NCI-H2081 treated with DMSO at 0.1 percent for 48 hours (cell line): ENCODE results near the gene OR51E1.

Experiments
- DNase-seq: peaks from one replicate; lab custom pipeline; 2025; lab: John Stamatoyannopoulos, UW

OR51E1 gene, protein sequence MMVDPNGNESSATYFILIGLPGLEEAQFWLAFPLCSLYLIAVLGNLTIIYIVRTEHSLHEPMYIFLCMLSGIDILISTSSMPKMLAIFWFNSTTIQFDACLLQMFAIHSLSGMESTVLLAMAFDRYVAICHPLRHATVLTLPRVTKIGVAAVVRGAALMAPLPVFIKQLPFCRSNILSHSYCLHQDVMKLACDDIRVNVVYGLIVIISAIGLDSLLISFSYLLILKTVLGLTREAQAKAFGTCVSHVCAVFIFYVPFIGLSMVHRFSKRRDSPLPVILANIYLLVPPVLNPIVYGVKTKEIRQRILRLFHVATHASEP

DNA sequence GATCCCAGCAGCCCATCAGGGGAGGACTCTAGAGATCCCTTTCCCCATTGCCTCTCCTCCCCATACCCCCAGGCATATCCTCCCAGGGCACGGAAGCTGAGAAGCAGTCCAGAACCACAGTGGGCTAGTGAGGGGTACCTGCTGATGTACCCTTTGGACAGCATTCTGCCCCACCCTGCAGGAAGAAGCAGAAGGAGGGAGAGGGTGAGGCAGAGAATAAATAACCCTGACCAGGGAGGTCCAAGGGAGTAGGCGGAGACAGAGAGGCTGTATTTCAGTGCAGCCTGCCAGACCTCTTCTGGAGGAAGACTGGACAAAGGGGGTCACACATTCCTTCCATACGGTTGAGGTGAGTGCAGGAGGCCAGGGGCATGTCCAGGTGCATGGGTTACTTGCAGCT is at the start of gene OR51E1:
OR51E1 (plus strand) TSS at position 301 of the 400 bp plus-strand sequence. CDS start 8,545 bp downstream, outside the sequence.
- DNase-seq, result no peak

DNA sequence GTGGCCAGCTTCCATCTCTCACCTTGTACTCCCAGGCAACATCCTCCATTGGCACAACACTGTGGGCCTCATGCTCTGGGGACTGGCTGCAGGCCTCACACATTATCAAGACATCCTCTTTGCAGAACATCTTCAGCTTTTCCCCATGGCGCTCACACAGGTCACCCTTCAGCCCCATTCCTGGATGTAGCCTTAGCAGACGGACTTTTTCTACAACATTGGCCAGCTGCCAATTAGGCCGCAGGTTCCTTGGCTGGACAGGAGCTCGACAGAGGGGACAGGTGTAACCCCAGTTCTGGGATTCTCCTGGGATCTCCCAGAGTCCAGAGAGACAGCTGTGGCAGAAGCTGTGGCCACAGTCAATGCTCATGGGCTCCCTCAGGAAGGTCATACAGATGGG is 38.7 kb upstream of the OR51E1 start:
- DNase-seq, result no peak

DNA sequence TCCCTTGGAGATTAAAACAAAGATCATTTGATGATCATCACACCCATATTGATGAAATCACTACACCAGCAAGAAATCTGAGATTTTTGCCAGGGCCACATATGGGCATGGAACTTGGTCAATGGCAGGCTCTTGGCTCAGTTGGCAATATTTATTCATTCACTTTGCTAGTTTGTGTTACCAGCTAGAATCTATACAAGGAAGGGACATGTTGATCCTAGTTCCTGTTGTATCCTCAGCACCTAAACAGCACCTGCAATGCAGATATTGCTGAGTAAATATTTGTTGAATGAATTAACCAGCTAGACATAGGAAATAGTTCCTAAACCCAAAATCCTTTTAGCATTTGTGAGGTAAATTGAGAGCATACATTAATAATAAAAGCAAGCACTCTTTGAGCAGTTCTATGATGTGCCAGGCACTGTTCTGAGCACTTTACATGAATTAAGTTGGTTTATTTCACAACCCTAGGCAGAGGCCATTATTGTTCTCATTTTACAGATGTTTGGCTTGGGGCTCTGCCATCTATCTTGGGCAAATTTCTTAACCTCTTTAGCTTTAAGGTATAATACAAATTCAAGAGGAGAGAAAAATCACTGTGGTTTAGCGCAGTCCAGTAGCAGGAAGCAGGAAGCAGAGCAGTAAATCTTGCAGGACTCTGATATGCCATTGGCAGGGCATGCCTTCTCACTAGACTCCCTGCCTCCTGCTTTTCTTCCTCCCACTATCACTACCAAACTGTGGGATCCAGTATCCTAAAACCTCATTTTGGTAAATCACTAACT is 37.4 kb upstream of the OR51E1 start:
- DNase-seq, result no peak

DNA sequence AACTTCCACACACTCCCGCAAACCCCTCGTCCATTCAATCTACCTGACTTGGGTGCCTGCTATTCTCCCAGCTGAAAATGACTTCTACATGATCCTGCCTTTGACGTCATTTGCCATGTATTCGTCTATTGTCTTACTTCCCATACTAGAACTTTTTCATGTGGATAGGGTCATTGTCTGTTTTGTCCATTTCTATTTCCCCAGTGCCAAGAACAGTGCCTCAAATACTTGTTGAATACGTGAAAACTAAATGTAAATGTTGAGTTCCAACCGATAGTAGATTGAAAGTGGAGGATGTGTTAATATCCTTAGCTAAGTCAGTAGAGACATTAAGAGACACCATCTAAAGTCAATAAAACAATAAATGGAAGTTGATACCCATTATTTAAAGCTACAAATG is 36.7 kb upstream of the OR51E1 start:
- DNase-seq, result no peak

DNA sequence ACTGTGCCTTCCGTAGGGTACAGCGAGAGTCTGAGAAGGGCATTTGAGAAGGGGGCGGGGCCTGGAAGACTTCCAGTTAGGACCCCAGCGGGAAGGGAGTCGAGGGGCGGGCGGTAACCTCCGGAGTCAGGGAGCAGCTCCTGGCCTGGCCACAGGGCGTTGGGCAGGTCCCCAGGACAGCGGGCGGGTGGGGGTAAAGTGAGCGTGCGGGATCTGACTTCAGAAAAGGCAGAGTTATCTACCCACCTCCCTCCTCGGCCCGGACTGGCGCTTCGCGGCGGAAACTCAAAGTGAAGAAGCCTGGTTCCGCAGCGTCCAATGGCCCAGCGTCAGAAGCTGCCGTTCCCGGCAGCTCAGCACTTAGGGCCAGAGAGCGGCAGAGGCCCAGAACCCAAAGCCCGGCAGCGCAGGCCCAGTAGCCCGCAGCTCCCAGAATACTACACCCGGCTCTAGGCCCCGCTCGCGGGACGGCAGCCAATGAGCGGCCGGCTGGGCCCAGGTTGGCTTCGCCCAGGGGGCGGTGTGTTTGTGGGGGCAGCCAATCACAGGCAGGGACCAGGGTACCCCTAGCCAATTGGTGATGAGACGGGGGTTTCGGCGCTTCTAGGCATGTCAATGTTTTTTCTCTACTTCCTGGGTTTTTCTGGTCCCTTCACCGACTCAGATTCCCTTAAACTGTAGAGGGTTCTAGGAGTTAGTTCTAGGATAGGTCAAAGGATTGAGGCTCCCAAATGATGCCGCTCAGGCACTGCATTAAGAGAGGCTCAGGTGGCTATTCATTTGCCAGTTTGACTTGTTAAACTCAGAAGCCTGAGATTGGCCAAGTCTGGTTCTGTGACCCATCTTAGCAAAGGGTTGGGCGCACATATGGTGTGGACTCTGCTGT is 35.8 kb upstream of the OR51E1 start, which contains the start of gene TRIM68:
TRIM68 (minus strand) TSS at position 451 of the 886 bp plus-strand sequence. CDS start 2,727 bp downstream, outside the sequence.
- peak; percentile 74 for DNase-seq

DNA sequence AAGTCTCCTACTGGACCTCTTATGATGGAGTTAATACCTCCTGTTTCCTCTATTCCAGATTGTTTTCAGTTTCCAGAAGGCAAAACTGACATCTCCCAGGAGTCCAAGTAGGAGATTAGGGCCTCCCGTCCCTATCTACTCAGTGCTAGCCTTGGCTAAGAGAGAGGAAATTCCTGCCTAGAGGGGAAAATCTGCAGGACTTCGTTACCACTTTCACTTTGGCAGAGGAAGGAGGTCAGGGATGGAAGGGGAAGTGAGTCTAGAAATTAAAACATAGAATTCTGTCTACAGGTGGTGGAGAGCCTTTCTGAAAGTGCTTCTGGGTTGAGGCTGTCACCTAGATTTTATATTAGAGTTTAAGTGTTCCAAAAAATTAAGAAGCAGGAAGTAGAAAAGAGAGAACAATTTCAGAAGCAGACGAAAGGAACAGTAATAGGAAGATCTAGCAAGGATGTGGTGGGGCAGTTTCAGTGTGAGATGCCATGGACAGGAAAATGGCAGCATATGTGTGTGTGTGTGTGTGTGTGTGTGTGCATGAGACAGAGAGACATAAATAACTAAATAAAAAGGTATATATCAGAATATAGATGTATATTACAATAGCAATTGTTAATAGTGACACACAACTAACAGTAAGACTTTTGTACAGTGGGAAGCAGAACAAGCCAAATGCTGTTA is 33.4 kb upstream of the OR51E1 start:
- no peak for DNase-seq

DNA sequence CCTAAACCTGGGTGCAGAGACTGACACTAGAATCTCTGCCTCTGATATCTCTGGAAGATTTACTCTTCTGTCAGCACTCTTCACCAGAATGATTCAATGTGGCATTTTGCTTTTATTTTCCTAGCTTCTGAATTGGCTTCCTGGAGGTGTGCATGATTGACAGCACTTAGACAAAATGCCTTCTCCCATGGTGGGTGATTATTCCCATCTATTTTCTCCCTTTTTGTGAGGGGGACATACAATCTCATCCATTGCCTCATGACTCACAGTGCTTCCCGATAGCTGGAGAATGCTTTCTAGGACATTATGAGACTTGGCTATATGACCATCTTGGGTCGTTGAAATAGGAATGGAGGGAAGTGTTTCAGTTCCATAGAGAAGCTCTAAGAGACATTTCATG is 31.8 kb upstream of the OR51E1 start:
- no peak for DNase-seq

DNA sequence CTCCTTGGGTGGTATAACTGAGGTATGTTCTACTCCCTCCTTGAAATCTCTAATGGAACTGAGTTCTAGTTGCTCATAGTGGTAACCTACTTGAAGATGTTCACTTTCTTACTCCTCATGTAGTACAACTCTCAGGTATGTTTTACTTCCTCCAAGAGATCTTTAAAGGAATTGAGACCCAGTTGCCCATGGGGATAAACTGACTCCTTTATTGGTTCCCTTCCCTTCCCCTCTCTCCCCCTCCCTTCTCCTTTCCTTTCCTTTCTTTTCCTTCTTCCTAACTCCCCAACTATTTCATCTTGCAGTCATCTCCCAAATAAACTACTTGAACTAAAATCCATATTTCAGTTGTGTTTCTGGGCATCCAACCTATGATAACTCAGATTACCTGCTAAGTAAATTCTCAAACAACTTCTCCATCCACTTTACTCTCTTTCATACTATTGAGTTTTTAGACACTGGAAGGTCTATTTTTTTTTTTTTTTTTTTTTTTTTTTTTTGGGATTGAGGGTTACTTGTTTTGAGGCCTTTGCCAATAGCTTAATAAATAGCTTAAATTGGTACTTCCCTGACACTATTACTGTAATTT is 27.8 kb upstream of the OR51E1 start:
- no peak for DNase-seq

DNA sequence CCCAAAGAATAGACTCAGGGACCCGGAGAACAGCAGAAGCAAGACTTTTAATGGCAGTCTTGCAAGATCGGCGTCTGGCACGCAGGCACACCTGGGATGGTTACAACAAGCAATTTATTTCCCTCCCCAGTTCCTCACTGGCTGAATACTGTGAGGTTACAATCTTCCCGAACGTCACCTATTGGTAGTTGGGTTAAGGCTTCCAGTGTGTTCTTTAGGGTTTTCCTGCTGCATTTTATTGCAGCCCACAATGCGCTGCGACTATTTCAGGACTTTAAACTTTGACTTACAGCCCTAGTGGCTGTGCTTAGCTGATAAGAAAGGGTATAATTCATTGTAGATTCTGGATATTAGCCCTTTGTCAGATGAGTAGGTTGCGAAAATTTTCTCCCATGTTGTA is 24.3 kb upstream of the OR51E1 start:
- DNase-seq, result no peak

DNA sequence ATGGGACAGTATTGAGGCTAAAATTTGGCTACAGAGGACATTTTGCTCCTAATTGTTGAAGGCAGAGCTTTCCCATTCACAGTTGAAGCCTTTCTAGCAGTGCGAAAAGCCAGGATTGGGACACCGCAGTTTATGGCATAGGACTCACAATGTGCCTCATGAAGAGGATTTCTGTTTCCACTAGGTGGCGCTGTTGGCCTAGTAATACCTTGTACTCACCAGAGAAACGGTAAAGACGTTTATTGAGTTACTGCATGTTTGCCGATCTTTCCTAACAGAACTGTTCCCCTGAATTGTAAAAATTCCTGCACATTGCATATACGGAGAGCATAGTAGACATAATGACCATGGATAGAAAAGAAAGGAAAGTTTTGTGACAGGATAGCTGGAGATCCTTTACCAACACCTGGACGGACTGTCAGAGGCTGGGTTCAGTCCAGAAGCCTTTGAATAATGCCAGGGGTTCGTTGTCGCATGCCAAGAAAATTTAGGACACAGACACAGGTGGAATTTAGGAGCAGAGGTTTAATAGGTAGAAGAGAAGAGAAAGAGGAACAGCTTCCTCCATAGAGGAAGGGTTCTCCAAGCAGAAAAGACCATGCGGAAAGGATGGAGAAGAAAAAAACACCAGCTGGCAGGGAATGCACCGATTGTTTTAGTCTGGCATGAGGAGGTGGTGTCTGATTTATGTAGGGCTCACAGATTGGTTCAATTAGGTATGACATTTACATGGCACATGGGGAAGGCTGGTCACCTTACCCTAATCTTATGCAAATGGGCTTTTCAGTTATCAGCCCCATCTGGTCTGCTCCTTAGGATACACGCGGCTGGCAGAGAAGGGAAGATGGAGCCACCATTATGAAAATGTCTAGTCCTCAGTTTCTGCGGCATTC is 17.3 kb upstream of the OR51E1 start:
- peak; percentile 48 for DNase-seq

DNA sequence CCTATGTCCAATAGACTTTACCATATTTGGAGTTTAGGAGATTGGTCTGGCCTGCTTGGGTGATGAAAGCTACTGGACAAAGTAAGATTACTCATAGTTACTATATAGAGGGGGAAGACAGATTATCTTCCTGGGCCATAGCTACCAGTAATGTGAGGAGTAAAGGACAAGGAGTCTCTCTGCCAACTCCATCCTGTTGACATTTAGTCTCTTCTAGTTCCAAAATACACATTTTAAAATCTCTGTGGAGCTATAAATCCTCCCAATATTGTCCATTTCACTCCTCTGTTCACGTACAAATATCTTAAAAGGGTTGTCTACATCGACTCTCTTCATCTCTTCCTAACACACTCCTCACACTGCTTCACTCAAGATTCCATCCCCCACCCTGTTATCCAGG is 7.6 kb upstream of the OR51E1 start:
- DNase-seq, result no peak

DNA sequence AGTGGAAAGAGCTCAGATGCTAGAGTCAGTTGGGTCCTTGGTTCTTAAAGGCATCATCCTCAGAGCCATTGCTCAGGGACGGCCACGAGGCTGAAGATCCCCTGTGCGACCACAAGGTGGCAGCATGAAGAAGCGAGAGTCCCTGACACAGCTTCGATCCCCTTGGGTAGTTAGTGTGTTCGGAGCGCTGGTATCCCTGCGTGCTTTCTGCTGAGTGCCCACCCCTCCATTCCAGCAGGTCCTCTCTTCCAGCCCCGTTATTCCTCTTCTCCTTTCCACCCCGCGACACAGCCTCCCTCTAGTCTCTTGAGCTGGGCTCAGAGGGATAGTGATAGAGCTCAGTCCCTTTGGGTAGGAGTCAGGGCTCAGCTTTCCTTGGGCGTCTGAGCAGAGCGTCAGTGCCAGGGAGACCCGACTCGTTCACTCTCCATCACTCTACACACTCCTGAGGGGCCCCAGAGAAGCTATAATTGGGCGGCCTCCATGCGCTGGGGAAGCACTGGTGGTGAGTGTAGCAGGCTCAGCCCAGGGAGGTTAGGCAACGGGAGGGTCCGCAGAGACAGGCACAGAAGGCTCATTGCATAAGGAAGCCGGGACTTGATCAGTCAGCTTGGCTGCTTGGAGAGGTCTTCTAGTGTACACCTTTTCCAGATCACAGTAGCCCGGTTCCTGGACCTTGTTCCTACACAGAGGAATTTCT is 6.7 kb upstream of the OR51E1 start, which contains the start of gene OR51D1:
OR51D1 (plus strand) TSS at position 516 of the 700 bp plus-strand sequence. CDS start 2,314 bp downstream, outside the sequence.
- peak; percentile 50 for DNase-seq

DNA sequence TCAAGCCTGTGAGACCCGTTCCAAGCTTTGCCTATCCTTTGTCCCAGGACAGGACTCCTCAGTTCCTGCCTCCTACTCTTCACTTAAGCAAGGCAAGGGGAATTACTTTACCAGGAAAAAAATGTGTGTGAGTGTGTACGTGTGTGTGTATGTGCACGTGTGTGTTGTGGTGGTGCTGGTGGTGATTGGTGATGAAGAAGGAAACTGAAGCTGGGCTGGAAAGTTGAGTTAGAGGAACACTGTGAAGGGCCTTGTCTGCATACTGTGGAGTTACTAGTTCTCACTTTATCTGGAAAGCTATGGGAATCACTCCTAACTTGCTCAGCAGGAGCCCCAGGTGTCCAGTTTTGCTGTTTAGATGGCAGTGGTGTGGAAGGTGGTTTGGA is 6.1 kb upstream of the OR51E1 start:
- DNase-seq, result no peak

DNA sequence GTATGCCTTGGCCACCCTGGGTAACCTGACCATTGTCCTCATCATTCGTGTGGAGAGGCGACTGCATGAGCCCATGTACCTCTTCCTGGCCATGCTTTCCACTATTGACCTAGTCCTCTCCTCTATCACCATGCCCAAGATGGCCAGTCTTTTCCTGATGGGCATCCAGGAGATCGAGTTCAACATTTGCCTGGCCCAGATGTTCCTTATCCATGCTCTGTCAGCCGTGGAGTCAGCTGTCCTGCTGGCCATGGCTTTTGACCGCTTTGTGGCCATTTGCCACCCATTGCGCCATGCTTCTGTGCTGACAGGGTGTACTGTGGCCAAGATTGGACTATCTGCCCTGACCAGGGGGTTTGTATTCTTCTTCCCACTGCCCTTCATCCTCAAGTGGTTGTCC is 3.9 kb upstream of the OR51E1 start:
- no peak for DNase-seq

DNA sequence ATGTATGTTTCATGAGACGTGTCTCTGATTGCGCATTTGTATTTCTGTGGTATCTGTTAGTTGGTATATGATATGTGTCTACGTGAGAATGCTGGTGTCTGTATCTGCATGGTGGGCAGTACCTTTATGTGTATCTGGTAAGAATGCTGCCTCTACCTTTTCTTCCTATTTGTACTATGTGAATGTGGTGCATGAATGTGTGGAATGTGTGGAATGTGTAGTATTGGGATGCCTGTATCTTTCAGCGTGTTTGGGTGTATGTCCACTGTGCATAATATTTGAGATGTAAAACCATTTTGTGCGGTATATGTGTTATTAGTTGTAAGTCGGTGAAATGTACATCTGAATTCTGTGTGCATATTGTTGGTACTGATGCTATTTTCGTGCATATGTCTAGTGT is 2.3 kb upstream of the OR51E1 start:
- no peak for DNase-seq

DNA sequence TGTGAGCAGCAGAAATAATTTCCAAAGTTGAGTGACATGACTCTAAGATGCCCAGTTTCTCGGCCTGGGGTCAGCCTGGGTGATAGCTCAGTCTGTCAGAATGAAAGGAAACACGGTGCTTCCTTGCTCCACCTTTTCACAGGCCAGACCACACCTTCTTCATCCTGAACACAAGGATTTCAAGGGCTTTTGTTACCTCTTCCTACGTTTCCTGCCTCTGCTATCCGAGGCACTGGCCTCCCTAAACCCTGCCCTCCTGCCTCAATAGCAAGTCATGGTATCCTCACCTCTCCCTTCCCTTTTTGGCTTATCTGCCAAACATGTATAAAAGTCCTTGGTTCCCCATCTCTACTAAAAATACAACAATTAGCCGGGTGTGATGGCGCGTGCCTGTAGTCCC is 1.7 kb upstream of the OR51E1 start:
- no peak for DNase-seq

DNA sequence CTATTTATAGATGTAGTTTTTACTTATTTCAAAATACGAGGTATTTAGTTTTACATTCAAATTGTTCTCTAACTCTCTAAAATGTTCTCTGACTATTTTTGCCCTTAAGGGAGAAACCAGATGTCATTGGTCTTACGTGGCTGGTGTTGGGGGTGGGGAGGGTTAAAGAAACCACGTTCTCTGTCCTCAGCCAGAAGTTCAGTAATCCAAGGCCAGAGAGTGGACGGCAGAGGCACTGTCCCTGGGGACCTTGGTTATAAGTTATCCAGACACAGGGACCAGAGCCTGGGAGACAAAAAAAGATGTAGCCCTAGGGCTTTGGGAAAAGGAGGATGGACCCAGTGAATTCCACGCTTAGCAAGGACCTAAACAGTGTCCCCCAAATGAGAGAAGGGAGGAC is 706 bp upstream of the OR51E1 start:
- DNase-seq, result no peak

DNA sequence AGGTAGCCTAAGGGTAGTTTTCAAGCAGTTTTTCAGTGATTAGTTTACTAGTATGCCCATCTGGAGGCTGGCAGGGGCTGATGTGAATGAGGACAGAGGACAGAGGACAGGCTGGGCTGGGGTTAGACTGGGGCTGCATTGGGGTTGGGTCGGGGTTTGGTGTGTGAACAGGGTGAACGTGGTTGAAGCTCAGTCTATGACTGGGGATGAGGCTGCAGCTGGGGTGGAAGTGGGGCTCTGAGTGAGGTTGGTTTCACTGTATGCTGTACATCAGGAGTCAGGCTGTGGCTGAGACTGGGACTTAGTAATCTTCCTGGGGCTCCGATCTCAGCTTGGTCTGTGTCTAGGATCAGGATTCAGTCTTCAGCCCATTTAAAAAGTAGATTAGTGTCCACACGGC is 451 bp downstream of the OR51E1 start:
- DNase-seq, result no peak

DNA sequence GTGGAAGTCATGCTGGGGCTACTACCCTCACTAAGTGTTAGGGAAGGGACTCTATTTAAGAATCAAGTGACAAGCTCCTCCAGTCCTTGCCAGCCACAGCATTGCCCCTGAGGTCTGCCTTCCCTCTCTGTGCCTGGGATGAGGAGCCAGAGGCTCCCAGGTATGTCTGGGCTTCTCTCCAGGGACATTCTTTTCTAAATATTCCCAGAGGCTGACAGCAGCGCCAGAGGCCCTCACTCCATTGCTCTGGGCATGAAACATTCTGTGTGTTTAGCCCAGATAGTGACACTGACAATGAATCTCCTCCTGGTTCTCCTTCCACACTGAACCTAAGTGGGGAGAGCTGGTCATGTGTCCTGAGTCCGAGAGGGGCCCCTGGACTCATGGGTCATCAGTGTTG is 2.2 kb downstream of the OR51E1 start:
- DNase-seq, result no peak

DNA sequence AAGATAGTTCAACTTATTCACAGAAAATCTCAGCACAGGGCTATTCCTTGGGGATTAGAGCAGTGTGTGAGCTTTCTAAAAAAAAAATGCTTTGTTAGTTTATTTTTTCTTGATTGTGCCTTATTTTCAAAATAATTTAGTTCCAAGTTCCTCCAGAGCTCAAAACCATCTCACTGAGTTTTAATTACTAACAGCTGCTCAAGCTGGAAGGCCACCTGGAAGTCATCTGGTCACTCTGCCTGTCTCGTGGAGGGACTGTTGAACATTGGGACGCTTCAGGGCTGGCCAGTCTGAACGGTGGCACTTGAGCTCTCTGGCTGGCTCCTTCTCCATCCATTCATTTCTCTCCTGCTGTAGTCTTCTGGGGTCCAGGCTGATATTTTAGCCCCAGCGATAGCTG is 4.0 kb downstream of the OR51E1 start:
- no peak for DNase-seq
